Mucosa of gallbladder (tissue), 1 donor: ENCODE data around the gene ZNF74. TPM values are rescaled to one million over a fixed set of nuclear protein-coding genes. Genes with fewer than 3 reads are reported as not detected.
"Not testable (repeated sequence)": the region's sequence is repeated elsewhere in the genome, so short reads cannot be mapped to it uniquely, and the experiment has no call there.

Source experiments
- DNase-seq: peaks from one replicate; pipeline ENCODE4 v3.0.0-alpha.2; 2020; ENCODE audit warnings: low spot score
- total RNA-seq: library from RNA; stranded (reverse); gene quantifications from one replicate; pipeline ENCODE4 v1.2.1, GENCODE V29; 2021
- donor health status: DM: no; HTN: no; CAD: no.

Gene ZNF74
- total RNA-seq, 1 donor from 2014 or later = 14.1 TPM

DNA sequence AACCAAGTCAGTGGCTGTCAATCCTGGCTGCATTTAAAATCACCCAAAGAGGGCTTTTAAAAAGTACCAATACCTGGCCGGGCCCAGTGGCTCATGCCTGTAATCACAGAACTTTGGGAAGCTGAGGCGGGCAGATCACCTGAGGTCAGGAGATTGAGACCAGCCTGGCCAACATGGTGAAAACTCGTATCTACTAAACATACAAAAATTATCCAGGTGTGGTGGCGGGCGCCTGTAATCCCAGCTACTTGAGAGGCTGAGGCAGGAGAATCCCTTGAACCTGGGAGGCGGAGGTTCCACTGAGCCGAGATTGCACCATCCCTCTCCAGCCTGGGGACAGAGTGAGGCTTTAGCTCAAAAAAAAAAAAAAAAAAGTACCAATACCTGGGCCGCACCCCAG is 17.7 kb upstream of the ZNF74 start:
- DNase-seq = not testable (repeated sequence)

DNA sequence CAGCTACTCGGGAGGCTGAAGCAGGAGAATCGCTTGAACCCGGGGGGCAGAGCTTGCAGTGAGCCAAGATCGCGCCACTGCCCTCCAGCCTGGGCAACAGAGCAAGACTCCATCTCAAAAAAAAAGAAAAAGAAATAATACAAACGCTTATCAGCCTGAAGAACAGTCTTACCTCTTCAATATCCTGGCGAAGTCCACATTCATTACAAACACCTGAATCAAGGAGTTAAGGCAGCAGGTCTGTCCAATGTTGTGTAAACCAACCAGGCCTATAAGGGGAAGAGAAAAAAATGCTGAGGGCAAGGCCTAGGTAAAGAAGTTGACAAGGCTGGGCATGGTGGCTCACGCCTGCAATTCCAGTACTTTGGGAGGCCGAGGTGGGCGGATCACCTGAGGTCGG is 17.0 kb upstream of the ZNF74 start:
- not testable (repeated sequence) for DNase-seq

DNA sequence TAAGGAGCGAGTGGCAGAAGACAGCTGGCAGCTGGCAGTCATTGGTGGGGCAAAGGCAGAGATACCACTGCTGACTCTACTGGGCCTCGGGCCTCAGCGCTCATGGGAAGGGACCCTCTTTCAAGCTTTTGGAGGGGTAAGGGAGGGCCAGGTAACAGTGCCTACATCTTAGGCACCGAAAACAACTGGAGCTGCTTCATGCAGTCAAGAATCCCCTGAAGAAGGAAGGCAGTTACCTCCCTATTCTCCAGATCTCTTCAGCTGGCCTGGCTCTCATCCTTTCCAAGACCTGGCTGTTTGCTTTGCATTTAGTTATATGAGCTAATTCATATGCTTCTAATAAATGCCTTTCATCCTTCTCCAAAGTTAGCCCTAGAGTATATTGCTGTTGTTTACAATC is 15.8 kb upstream of the ZNF74 start:
- DNase-seq = no peak

DNA sequence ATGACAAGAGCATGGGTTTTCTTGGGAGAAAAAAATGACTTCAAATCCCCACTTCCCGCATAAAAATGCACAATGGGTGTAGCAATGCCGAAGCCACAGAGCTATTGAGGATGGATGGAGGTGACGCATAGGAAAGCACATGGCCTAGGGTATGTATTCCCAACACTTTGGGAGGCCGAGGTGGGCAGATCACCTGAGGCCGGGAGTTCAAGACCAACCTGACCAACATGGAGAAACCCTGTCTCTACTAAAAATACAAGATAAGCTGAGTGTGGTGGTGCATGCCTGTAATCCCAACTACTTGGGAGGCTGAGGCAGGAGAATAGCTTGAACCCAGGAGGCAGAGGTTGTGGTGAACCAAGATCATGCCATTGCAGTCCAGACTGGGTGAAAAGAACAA is 15.3 kb upstream of the ZNF74 start:
- DNase-seq = not testable (repeated sequence)

DNA sequence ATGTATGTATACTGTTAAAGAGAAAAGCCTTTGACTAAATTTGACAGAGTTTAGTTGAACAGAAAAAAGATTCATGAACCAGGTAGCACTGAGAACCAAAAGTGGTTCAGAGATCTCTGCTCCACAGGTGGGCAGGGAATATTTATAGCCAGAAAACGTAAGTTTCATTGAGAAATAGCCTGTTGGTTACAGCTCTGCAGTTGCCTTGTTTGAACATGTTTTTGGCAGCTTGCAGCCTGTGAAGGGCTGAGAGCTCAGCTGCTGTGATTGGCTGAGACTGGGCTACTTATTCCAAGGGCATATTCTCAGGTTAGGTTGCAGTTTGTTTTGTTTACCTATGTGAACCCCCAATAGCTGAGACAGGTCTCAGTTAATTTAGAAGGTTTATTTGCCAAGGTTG is 13.5 kb upstream of the ZNF74 start:
- no peak for DNase-seq

DNA sequence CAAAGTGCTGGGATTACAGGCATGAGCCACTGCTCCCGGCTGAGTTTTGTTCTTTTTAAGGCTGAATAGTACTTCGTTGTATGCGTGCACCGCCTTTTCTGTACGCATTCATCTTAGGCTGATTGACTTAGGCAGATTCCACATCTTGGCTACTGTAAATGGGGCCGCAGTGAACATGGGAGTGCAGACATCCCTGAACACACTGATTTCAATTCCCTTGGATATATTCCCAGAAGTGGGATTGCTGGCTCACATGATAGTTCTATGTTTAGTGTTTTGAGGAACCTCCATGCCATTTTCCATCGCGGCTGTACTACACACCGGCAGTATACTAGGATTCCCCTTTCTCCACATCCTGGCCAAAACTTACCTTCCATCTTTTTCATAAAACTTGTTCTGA is 10.4 kb upstream of the ZNF74 start:
- no peak for DNase-seq

DNA sequence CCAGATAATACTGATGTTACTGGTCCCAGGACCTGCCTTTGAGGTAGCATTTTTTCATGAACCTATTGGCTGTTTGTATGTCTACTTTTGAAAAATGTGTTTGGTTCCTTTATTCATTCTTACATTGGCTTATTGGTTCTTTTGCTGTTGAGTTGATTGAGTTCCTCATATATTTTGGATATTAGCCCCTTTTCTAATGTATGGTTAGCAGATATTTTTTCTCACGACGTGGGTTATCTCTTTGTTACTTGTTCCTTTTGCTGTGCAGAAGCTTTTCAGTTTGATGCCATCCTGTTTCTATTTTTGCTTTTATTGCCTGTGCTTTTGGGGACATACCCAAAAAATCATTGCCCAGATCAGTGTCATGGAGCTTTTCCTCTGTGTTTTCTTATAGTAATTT is 9.8 kb upstream of the ZNF74 start:
- DNase-seq = no peak

DNA sequence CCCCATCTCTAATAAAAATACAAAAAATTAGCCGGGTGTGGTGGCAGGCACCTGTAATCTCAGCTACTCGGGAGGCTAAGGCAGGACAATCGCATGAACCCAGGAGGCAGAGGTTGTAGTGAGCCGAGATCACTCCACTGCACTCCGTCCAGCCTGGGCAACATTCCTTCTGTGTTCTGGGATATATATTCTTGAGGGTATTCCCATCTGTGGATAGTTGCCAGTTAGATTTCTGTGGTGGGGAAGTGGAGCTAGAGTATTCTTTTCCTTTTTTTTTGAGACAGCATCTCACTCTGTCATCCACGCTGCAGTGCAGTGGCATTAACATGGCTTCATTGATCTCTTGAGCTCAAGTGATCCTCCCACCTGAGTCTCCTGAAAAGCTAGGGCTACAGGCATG is 9.1 kb upstream of the ZNF74 start:
- no peak for DNase-seq

DNA sequence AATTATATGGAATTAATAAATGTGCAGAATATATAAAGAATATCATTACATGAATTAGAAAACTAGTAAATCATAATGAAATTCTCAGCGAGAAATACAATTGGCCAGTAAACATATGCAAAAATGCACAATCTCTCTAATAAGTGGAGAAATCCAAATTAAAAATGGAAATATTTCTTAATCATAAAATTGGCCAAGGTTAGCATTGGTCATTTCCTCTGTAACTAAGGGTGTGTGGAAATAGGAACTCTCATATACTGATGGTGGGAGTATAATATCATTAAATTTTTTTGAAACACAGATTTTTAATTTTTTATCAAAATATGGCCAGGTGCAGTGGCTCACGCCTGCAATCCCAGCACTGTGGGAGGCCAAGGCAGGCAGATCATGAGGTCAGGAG is 7.6 kb upstream of the ZNF74 start:
- DNase-seq = no peak

DNA sequence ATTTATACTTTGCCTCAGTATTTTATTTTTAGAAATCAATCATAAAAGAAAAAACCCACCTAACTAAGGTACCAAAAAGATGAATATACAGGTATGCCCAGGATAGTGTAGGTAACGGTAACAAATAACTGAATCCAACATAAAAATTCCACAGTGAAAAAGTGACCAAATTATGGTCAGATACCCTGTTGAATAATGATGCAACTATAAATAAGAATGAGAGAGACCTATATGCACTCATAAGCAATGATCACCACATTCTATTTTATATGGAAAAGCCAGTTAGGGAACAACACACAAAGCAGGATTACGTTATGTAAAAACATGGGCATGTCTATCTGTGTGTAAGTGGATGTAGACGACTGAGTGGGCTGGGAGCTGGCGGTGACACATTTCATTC is 7.0 kb upstream of the ZNF74 start:
- DNase-seq = no peak

DNA sequence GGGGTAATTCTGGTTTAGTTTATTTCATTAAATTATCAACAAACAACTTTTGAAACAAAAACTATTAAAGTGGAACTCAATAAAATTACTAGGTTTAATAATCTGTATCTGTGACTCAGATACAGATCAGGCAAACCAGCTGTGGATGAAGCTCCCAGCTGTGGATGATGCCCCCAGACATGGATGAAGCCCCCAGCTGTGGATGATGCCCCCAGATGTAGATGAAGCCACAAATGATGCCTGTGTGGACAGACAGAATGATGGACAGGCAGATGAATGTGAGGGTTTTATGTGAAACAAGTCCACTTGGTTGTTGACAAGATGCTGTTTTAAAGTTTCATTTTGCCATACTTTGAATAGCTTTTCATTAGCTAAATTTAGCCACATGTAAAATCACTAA is 5.8 kb upstream of the ZNF74 start:
- no peak for DNase-seq

DNA sequence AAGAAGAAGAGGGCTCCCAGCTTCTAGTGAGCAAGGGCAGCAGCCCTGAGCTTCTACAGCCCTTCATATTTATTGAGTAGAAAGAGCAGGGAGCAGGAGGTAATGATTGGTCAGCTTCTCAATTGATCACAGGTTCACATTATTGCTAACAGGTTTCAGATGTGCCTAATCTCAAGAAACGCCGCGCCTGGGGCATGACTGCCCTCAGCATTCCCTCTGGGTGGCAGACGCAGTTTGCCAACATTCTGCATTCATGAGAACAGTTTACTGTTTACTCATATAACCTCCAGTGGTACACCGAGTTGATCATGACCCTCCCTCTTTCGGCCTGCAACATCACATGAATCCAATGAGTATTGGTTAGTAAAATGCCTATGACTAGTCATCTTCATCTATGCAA is 4.7 kb upstream of the ZNF74 start:
- no peak for DNase-seq

DNA sequence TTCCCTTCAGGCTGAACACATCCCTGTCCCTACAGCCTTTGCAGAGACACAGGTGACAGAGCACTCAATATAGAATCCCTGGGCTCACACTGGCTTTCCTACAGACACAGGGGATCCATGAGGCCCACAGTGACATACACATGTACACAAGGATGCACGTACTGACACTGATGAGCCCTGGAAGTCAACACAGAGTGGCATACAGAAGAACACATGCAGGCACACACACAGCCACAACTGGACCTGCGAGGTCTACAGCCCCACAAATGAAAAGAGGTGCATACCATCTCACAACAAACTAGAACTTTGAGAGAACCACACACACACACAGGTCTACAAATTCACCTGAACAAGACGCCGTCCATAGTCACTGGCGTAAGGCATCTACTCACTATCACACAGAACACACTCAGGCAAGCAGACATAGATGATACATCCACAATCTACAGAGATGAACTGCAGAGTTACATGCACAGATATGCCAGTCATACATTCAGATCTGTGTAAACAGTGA is 3.5 kb upstream of the ZNF74 start:
- no peak for DNase-seq

DNA sequence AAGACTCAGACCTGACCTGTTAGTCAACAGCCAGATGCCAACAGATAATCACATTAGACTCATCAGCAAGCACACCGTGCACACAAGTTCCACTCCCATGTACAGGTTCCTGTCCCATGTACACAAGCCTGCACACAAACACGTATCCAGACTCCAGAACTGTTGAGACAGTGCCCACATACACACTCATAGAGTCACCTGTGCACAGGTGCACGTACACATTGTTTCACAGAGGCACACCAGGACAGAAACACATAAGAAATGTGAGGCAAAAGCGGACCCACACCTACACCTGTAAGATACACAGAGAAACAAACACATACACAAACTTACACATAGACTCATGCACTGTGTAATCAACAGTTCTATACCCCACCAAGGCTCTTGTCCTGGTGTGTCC is 2.7 kb upstream of the ZNF74 start:
- no peak for DNase-seq

DNA sequence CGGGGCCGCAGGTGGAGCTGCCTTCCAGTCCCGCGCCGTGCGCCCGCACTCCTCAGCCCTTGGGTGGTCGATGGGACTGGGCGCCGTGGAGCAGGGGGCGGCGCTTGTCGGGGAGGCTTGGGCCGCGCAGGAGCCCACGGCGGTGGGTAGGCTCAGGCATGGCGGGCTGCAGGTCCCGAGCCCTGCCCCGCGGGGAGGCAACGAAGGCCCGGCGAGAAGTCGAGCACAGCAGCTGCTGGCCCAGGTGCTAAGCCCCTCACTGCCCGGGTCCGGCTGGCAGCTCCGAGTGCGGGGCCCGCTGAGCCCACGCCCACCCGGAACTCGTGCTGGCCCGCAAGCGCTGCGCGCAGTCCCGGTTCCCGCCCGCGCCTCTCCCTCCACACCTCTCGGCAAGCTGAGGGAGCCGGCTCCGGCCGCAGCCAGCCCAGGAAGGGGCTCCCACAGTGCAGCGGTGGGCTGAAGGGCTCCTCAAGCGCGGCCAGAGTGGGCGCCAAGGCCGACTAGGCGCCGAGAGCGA is 1.5 kb upstream of the ZNF74 start:
- not testable (repeated sequence) for DNase-seq

DNA sequence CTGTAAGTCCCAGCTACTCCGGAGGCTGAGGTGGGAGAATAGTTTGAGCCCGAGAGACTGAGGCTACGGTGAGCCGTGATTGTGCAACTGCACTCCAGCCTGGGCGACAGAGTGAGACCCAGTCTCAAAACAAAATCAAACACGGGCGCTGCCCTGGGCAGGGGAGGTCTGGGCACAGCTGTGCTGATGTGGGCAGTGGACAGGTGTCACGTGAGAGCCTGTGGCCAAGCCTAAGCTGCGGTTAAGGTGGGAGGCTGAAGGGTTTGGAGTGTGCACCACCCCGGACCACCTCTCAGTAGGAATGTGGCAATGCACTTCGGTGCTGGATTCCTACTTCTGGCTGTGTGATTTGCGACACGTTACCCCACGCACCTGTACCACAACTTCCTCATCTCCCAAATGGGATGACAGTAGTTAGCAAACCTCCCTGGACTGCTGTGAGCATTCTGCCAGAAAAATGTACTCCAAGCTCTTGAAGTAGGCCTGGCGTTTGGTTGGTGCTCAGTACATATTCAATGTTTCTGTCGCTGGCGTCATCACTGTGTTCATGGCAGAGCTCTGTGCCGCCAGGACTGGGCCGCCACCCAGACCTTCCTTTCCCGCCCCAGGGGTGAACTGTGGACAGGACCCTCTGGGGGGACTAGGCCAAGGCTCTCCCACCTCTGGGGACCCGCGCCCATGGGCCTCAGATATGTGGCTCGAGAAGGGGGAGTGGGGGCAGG is 807 bp upstream of the ZNF74 start:
- no peak for DNase-seq

DNA sequence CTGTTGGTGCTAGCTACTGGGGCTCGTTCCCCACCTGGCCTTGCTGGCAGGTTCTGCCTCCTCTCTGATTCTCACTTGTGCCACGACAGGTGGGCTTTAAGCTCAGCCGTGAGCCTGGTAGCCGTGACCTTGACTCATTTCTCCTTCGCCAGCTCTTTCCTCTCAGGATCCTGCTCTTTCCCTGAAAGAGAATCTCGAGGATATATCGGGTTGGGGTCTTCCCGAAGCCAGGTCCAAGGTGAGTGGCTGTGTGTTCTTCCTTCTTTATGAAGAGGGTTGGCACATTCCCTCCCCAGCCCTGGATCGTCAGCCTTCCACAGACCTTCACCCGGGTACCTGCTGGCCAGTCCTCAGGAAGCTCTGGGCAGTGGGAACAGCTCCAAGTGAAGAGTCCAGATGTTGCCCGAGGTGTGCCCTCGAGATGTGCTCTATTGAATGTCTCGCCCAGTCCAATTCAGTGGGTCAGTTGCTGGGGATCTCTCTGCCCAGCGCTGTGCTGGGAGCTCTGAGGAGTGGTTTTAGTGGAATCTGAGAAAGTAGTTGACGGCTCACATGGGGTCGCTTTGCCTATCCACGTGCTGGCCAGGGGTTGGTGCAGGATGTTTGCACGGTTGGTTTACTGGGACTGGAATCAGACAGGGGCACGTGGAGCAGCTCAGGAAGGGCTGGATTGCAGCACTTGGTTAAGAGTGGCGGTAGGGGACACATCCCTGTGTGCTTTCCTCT is 1.4 kb downstream of the ZNF74 start:
- no peak for DNase-seq

DNA sequence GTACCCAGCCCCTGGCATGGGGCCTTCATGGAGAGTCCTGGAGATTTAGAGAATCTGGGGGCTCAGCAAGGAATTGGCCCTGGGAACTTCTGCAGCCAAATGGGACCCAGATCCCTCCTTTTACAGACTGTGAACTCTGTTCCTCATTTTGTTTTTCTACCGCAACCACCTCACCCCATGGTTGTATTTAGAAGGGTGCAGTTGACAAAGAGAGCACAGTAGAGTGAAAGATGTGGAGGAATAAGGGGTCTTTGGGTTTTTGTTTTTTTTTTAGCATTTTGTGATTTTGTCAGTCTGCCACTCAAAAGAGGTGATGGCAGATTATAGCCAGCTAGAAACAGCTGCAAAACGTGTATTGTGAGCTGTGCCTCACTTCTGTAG is 1.9 kb downstream of the ZNF74 start:
- no peak for DNase-seq

DNA sequence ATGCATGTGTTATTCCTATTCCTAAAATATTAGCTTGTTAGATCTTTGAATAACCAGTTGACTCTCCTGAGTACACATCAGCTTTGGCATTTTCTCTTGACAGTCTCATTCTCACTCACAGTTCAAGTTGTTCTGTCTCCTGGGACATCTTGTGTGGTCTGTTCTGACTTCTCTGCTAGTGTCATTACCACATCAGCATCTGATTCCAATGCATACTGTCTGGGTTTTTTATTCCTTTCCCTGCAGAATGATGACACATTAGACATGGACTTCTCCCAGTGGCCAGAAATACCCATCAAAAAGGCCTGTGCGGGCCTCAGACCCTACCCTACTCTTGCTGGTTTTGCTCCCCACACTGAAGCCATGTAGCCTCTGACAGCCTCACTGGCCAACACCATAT is 2.7 kb downstream of the ZNF74 start:
- no peak for DNase-seq

DNA sequence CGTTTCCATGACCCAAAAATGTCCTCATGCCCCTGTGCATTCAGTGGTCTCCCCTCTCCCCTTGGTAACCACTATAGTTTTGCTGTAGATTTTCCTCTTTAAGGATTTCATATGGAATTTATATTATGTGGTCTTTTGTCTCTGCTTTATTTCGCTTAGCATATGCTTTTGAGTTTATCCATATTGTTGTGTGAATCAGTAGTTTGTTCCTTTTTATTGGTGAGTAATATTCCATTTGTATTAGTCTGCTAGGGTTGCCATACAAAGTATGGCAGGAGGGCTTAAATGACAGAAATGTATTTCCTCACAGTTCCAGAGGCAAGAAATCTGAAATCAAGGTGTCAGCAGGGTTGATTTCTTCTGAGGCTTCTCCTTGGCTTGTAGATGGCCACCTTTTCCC is 3.5 kb downstream of the ZNF74 start:
- no peak for DNase-seq

DNA sequence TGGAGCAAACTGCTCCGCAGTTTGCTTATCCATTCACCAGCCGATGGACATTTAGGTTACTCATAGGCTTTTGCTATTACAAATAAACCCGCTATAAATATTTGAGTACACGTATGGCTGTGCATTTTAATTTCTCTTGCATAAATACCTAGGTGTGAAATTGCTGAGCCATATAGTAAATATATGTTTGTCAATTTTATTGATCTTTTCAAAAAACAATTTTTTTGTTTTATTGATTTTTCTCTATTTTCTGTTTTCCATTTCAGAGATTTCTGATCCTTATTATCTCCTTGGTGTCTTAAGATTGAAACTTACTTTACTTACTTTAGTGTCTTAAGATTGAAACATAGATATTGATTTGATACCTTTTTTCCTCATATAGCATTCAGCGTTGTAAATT is 4.5 kb downstream of the ZNF74 start:
- DNase-seq = no peak

DNA sequence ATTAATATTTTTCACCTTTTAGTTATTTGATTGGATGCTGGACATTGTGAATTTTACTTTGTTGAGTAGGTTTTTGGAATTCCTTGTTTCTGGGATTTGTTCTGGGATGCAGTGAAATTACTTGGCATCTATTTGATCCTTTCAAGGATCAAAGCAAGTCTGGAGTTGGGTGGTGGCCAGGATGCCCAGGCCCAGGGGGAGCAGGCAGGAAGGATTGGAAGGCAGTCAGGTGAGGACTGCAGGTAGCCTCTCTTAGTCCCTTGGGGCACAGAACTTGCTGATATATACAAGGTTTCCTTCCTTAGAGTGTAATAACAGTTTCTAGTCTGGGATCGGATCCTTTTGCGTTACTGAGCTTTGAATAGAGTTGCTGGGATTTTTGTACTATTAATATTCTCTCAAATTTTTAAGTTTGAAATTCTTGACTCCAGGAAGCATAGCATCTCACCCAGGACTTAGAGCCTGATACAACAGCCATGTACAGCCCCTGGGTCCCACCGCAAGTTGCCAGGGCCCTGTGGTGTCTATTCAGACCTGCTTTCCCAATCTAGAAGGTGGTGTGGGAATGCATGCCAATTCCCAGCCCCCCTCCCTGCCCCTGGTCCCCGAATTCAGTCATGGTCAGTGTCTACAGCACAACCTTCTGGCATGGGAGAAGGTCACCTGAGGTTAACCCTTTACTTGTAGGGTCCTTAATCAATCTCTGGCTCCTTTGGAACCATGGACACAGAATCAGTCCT is 6.1 kb downstream of the ZNF74 start:
- no peak for DNase-seq
